NK-92 (cell line): ENCODE results near the gene FLCN.

Experiments used
- DNase-seq: peaks from one replicate; lab custom pipeline; 2025; ENCODE audit not compliant: unreplicated experiment; lab: John Stamatoyannopoulos, UW

Gene FLCN

GRCh38 chr17:17236295-17237025 is 508 bp downstream of the FLCN start:
- no peak for DNase-seq

DNA sequence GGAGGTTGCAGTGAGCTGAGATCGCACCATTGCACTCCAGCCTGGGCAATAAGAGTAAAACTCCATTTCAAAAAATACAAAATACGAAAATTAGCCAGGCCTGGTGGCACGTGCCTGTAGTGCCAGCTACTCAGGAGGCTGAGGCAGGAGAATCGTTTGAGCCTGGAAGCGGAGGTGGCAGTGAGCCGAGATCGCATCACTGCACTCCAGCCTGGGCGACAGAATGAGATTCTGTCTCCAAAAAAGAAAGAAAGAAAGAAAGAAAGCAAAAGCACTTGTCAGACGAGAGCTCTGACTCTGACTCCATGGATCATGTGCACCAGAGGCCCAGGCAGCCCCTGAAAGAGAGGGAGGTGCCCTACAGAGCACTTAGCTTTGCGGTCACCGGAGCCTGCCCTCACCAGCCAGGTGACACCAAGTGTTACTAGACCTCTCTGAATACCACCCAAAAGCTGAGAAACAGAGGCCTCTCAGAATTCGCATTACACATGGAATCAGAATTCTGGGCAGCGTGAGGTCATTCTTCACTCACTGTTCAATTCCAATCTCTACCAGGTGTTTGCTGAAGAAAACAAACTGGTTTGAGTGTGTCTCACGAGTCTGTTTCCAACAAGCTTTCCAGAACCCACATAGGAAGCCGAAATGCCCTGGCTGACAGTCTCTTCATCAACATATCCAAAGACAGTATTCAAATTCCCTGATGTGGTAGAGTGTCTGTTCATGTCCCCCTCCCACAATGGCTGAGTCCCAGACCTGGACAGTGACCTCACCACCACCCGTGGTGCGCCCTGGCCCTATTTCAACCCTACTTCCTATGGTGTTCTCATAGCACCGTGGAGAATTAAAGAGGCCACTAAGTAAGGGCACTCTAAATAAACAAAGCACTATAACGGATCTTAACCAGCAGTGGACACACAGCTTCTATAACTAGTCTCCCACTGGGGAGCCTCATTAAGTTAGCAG is 1.5 kb downstream of the FLCN start:
- DNase-seq, result no peak

DNA sequence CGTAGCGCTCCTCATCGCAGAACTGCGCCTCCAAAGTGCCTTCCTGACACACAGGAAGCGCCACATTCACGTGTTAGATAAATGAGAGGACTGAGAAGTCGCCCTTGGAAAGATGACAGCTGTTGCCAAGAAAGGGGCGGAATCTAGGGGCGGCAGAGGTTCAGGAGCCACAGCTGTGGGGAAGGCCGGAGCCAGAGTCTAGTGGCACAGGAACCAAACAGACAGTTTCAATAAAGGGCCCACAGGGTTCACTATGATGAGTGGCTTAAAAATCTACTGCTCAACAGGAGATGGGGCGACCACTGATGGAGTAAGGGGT is 4.7 kb downstream of the FLCN start:
- no peak for DNase-seq

DNA sequence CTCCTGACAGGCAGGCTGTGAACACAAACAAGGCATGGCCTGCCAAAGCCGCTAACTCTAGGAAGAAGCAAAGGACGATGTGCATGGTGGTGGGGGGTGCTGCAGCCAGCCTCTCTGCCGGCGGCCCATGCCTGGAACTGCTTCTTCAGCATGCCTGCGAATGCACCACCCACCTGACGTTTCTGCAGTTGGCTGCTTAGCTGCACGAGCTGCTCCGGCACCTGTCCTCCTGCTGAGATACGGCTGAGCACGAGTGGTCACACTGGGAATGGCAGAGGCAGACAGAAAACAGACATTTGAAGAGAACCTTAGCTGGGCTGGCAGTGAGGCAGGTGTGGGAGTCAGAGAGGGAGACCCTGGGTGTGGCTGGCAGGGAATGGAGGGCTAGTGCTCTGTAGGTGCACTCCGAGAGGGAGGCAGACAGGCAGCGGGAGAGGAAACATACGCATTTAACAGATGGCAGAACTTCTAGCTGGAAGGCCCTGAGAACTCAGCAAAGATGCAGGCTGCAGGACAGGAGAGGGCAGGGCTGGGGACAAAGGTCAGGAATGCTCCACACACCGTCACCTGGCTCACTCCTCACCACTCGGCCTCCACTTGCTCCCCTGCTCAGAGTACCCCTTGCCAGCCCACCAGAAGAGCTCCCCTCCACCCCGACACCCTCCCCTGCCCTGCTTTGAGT is 5.2 kb downstream of the FLCN start:
- DNase-seq, result no peak

- DNase-seq, result no peak
Measured at GRCh38 chr17:17229416-17230384, 7.3 kb downstream of the FLCN start.

DNA sequence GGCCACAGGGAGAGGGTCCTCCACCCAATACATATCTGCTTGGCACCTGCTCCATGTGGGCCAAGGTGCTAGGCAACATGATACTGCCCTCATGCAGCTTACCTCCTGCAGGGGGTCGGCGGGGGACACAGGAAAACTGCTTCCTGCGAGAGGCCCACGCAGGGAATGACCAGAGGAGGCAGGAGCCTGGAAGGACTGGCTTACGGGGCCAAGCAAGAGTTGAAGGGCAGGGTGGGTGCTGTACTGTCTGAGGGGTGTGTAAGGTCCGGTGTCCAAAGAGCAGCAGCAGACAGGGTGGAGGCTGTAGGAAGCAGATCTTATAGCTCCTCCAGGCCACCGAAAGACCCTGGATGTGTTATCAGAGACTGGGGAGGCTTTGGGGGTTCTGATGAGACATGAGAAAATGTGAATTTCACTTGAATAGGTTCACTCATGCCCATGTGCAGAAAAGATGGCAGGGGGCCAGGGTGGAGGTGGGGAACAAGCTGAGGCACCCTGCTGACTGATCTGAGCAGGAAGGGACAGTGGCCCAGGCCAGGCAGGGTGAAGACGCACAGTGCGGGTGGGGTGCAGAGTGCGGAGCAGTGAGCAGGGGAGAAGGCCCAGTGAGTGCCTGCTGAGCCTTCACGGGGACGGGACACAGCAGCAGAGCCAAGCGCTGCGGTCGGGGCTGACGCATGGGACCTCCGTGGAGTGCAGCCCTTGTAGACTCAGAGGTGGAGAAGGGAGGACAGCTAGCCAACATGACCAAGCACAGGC is 8.3 kb downstream of the FLCN start:
- DNase-seq, result no peak

DNA sequence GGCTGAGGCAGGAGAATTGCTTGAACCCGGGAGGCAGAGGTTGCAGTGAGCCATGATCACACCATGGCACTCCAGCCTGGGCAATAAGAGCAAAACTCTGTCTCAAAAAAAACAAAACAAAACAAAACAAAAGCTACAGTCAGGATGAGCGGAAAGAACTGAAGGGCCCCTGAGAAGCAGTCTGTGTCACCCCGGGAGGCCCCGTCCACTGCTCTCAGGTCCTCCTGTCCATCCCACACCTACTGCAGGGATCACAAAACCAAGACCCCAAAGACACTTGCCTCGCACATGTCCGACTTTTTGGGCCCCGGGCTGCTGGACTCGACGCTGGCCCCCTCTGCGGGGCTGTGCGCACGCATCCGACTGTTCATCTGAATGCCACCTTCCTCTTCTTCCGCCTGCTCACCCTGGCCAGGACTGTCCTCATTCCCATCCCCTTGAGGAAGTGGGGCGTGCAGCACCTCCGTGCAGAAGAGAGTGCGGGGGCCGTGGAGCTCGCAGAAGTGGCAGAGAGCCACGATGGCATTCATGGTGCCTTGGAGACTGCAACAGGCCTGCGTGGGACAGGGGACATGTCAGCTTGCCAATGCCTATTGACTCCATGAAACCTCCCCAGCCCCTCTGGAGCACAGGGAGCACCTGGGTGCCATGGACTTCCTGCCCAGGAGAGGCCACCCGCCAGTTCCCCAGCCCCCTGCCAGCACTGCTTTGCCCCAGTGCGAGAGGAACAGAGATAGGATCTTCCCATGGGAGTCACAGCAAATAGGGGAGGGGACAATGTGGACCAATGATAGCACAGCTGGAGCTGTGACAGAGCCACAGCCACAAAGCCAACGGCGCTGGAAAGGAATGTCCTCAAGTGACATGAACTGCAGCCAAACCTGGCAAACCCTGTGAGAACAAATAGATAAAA is 9.1 kb downstream of the FLCN start:
- no peak for DNase-seq

GRCh38 chr17:17226451-17227265 is 10.3 kb downstream of the FLCN start:
- DNase-seq, result no peak

- no peak for DNase-seq
Measured at GRCh38 chr17:17225901-17226300, 11.1 kb downstream of the FLCN start.

GRCh38 chr17:17224137-17224536 is 12.8 kb downstream of the FLCN start:
- DNase-seq, result no peak

DNA sequence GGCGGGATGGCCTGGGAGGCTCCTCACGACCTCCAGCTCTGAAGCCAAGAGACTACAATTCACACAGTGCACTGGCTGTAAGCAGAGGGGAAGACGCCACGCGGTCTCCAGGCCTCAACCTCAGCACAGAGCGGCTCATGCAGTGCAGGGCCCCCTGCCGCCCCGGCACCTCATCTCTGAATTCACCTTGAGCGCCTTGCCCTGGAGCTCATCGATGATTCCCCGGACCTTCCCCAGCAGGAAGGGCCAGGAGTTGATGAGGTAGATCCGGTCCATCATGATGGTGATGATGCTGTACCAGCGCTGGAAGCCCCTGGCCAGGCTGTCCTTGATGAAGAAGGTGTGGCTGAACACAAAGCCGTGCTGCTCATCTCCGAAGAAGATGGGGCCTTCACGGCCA is 13.2 kb downstream of the FLCN start:
- DNase-seq, result no peak

DNA sequence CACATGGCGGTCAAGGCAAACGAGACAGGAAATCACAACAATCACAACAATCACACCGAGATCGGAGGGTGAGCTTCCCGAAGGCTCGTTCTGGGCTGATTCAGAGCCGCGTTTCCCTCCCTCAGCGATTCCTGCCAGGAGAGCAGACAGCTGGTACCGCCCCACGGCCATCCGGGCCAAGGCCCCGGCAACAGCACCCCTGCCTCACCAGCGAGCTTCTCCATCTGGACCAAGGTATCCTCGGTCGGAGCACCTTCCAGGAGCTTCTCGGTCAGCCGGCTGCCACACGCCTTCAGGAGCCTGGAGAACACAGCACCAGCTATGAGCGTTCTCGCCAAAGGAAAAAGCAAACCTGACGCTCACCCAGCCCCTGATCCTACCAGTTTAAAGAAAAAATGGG is 15.6 kb downstream of the FLCN start:
- DNase-seq, result no peak

DNA sequence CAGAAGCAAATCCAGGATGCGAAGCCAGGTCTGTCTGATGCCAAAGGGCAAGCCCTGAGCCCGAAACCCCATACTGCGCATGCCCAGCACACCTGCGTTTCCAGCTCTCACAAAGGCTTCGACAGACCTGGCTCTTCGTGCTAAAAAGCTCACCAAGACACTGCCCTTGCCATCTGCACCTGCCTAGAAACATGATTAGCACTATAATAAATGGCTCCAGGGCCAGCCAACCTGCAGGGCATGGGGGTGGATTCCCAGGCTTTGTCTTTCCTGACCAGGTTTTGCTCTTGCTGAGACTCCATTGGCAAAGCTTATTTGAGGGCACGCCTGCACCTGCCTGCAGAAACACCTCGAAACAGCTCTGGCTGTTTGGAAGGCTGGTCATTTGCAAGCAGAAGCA is 16.4 kb downstream of the FLCN start:
- no peak for DNase-seq

DNA sequence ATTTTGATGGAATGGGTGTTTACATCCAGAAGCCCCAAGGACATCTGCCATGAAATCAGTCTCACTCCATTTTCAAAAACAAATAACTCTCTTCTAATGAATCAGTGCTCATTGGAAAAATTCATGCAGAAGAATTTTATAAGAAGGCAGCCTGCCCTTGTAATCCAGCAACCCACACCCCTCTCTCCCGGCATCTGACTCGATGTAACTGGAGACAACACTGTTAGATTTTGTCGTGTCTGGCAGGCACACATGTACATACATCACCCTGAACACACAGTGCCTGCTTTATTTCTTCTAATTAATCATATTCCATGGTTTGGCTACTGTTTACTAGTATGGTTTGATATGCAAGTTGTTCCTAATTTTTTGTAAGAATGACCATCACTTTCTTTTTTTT is 19.0 kb downstream of the FLCN start:
- no peak for DNase-seq

DNA sequence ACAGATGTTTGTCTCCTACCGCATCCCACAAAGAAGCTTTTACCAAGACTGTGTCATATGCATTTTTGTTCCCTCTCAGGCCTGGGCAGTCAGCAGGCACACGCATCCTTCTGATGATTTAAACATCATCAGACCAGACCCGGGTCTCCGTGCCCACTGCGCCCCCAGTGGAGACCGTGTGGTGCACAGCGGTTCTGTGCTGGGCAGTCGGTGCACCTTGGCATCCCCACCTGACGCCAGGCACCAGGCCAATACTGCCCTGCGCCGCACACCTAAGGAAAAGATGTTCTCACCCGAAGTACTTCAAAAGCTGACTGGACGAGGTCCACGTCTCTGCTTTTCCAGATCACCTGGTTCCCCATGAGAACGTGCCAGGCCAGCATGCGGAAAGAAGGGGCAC is 20.2 kb downstream of the FLCN start:
- no peak for DNase-seq

DNA sequence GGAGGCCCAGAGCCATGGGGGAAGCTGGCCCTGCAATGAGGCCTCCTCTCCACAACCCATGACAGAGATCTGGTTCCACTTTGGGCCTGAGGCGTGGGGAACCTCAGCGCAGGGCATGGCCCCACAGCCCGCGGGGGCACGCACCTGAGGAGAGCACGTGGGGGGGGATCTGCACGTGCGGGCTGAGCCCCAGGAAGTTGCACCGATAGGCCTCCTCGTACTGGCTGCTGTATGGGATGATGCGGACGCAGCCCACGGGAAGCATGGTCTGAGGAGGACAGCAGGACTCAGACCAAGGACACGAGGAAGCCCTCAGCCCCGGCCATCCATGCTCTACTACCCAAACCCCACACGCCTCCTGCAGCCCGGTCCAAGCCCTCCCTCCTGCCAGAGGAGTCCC is 20.7 kb downstream of the FLCN start:
- no peak for DNase-seq

GRCh38 chr17:17215575-17215974 is 21.4 kb downstream of the FLCN start:
- DNase-seq, result no peak
